Heart left ventricle (tissue), 16 donors: ENCODE results near the gene MX2. TPM values are rescaled to one million over a fixed set of nuclear protein-coding genes. Genes with fewer than 3 reads are reported as not detected.

Source experiments
- ATAC-seq, 4 donors: fragments of 200-7000 bp; cut with Tn5 transposase; one replicate each; pipeline ENCODE4 v1.9.1; 2020 to 2022; ENCODE audit warnings: moderate library complexity in 4 of 4, mild to moderate bottlenecking in 3 of 4, moderate number of reproducible peaks in 1 of 4
- DNase-seq, 5 donors: peaks; one replicate each; pipeline ENCODE4 v3.0.0-alpha.2; 2020
- H3K27ac ChIP-seq, 12 donors: fragments of 200-600 bp; sonication (generic) in 4 of 12; one replicate each; pipeline versions ENCODE4 v1.5.0 to v1.8.0; 2016 to 2022; ENCODE audit warnings: mild to moderate bottlenecking in 2 of 12
- H3K27me3 ChIP-seq, 9 donors: fragments of 200-600 bp; sonication (generic) in 2 of 9; one replicate each; pipeline versions ENCODE4 v1.5.1 to v1.8.0; 2016 to 2022; ENCODE audit warnings: mild to moderate bottlenecking in 3 of 9
- H3K36me3 ChIP-seq, 9 donors: fragments of 200-600 bp; sonication (generic) in 2 of 9; one replicate each; pipeline versions ENCODE4 v1.5.0 to v1.8.0; 2018 to 2022; ENCODE audit warnings: mild to moderate bottlenecking in 2 of 9
- H3K4me1 ChIP-seq, 12 donors: fragments of 200-600 bp; sonication (generic) in 4 of 12; one replicate each; pipeline versions ENCODE4 v1.5.0 to v1.8.0; 2016 to 2022; ENCODE audit warnings: mild to moderate bottlenecking in 3 of 12
- H3K4me3 ChIP-seq, 12 donors: fragments of 200-600 bp; sonication (generic) in 4 of 12; one replicate each; pipeline versions ENCODE4 v1.5.0 to v1.8.0; 2017 to 2022; ENCODE audit warnings: mild to moderate bottlenecking in 9 of 12, moderate library complexity in 4 of 12
- H3K9me3 ChIP-seq, 12 donors: fragments of 200-600 bp; sonication (generic) in 4 of 12; one replicate each; pipeline versions ENCODE4 v1.5.0 to v1.8.0; 2016 to 2022; ENCODE audit warnings: mild to moderate bottlenecking in 1 of 12
- POLR2A ChIP-seq, 2 donors: fragments of 450-650 bp; IDR thresholded peaks; one replicate each; pipeline ENCODE4 v1.6.1; 2017; ENCODE audit warnings: antibody characterized with exemption in 2 of 2, mild to moderate bottlenecking in 2 of 2, moderate library complexity in 2 of 2
- WGBS, 4 donors: extraction: QIAGEN DNeasy Blood & Tissue Kit in 2 of 4; methylation state at CpG; one replicate each; pipeline versions ENCODE4 v1.1.5 to v1.1.7; 2013 to 2018; 5-methylcytosine and 5-hydroxymethylcytosine counted together
- intact Hi-C, 10 donors: fragments of 100-400 bp; cut with DNase I; formaldehyde crosslinking; loops; one replicate each; pipeline versions ENCODE4 v1.11.1 to v1.14.2; 2022
- polyA plus RNA-seq, 2 donors: library from polyadenylated mRNA; stranded (reverse); fragments of 200-250 nt; gene quantifications; one replicate each; pipeline ENCODE4 v1.2.3, GENCODE V29; 2013
- total RNA-seq, 9 donors: library from RNA; depleted of rRNA in 2 of 9; stranded (reverse); fragments of >200 nt in 2 of 9; fragmentation: NEBNext Ultra II Directional in 3 of 9; extraction: Animal tissue kit (Norgen Biotek cat#: 25700) in 3 of 9; gene quantifications; one replicate each; pipeline versions ENCODE4 v1.1.0 to v1.2.4, GENCODE V29; 2016 to 2023
- TF ChIP-seq, protein P1 (sequence below), 12 donors: fragments of 200-600 bp; sonication (generic) in 4 of 12; IDR thresholded peaks; one replicate each; pipeline versions ENCODE4 v1.5.0 to v1.8.0; 2018 to 2022; ENCODE audit warnings: antibody characterized with exemption in 12 of 12, mild to moderate bottlenecking in 5 of 12
- donor health status: ischemic (EF 13 %, LVEDD 7.1; RV severe dilation, severe dysfunction).
- donor health status: healthy with polysubstance abuse.
- donor health status: DM: no; HTN: yes; CAD: no.
- donor health status: DM: no; HTN: no; CAD: no.
- donor health status: ischemic (EF 25% LVEDD 6.9; RV normal size, moderate dysfunction).
- donor health status: ischemic (EF 25% LVEDD 5.7; RV mildly dilated, moderate dysfunction).
- donor health status: healthy.
- donor health status: DM: yes; HTN: yes; CAD: no.
- donor health status: ischemic (EF 35%, LVEDD 5.7; RV mildly dilated, moderate dysfunction).
- donor health status: nonischemic (EF 11% LVEDD 7.7; RV severe dilation, severe dysfunction).
- donor health status: DM: yes; HTN: yes; CAD: no.
- donor health status: PGD.
- donor health status: ischemic (EF 29% LVEDD 5.4; RV normal size, mild dysfunction).
- donor health status: nonischemic (EF 23%, LVEDD 6.1; RV moderate dilation, normal function).

Gene MX2
- total and polyA plus RNA-seq, 11 donors, result 3.2 to 23.3 (median 5.7) TPM

DNA sequence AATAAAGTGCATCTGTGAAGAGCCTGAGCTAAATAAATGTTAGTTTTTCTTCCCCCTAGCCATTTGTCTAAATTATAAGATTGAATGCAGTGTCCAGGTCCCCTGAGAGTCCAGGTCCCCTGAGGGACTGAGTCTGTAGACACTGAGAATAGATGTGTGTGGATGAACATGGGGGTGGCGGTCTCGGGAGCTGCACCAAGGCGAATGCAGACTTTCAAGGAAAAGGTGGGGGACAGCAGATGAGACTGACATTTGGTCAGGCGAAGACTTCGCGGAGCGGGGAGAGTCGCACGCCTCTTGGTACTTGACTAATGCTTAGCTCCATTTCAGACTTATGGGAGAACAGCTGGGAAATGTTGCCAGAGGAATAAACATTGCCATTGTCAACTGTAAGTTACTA is 17.7 kb upstream of the MX2 start:
- WGBS, 4 donors, result 80 to 93% (median 91%) methylated on average over 9 of the region's 9 CpGs

DNA sequence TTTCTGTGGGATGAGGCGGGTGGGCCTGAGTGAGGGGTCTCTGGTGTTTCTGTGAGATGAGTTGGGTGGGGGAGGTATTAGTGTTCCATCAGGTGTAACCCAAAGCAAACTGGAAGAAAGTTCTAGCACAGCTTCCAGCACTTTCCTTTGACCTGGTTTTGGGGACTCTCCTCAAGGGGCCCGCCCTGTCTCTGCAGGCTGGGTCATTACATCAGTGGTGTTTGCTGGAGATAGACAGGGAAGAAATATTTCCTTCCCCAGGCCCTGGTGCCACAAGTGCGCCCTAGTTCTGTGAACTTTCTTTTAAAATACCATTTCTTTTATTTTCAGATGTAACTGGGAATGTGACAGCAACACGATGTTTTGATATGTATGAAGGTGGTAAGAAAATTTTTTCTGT is 16.5 kb upstream of the MX2 start:
- H3K9me3 ChIP-seq, result peaks cover 0 to 10% (median 0%) of the 10 kb centered on the region in 12 donors
- DNase-seq (no peak), ATAC-seq (no peak)
- no peaks in the 10 kb centered on the region for H3K36me3 ChIP-seq
- no peaks in the 10 kb centered on the region for H3K4me1 ChIP-seq
- no peak overlapping the region for H3K27ac ChIP-seq
- WGBS, 4 donors, result 93 to 96% (median 93%) methylated on average over 4 of the region's 4 CpGs
- intact Hi-C loops, result no loop called here
- TF ChIP-seq, protein P1, sequence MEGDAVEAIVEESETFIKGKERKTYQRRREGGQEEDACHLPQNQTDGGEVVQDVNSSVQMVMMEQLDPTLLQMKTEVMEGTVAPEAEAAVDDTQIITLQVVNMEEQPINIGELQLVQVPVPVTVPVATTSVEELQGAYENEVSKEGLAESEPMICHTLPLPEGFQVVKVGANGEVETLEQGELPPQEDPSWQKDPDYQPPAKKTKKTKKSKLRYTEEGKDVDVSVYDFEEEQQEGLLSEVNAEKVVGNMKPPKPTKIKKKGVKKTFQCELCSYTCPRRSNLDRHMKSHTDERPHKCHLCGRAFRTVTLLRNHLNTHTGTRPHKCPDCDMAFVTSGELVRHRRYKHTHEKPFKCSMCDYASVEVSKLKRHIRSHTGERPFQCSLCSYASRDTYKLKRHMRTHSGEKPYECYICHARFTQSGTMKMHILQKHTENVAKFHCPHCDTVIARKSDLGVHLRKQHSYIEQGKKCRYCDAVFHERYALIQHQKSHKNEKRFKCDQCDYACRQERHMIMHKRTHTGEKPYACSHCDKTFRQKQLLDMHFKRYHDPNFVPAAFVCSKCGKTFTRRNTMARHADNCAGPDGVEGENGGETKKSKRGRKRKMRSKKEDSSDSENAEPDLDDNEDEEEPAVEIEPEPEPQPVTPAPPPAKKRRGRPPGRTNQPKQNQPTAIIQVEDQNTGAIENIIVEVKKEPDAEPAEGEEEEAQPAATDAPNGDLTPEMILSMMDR (IDR thresholded peaks at IDR 0.05), result no peak
- TF ChIP-seq POLR2A (IDR thresholded peaks at IDR 0.05), result no peak
- H3K4me3 ChIP-seq, result no peak overlapping the region
- H3K27me3 ChIP-seq, result peaks cover 0 to 7% (median 0%) of the 10 kb centered on the region in 9 donors

More for the DNA sequence above, 17.7 kb upstream of the MX2 start:
- no peak overlapping the region for H3K27ac ChIP-seq
- TF ChIP-seq, protein P1 (IDR thresholded peaks at IDR 0.05), result no peak
- TF ChIP-seq POLR2A (IDR thresholded peaks at IDR 0.05), result no peak
- H3K27me3 ChIP-seq, result peaks cover 0 to 7% (median 0%) of the 10 kb centered on the region in 9 donors
- H3K4me1 ChIP-seq, result no peaks in the 10 kb centered on the region
- ATAC-seq (no peak), DNase-seq (no peak)
- no peak overlapping the region for H3K4me3 ChIP-seq
- H3K9me3 ChIP-seq, result peaks cover 0 to 10% (median 0%) of the 10 kb centered on the region in 12 donors
- intact Hi-C loops, result no loop called here
- H3K36me3 ChIP-seq, result no peaks in the 10 kb centered on the region

DNA sequence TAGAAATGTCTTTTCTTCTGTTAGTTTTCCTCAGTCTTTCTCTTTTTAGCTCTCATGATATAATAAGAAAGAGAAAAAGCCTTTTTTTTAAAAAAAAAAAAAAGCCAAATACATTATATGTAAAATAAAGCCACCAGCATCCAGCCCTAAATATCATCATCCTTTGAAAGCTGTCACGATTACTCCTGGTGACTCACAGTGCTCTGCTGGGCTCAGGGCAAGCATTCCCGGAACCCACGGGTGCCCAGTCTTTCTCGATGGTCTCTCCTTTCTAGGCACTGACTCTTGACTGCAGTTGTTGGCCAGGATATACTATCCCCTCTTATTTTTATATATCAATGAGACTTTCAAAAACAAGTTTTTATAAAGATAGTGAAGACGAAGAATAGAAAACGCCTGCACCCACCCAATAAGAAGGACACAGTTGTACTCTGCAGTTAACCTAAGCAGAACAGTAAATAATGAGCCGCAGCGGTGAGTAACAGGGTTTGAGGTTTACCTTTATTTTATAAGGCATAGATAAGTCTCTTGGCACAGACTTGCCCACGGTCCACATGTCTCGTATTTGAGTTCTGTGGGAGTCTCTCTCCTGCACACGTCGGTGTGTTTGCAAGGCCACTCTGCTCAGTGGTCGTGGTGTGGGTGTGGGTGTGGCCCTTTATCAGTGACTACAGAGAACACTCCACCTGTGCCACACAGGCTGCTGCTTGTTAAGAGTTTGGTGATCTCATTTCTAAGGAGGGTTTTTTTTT is 15.7 kb upstream of the MX2 start:
- Histone ChIP-seq H3K9me3 (peaks cover 0 to 10% (median 0%) of the 10 kb centered on the region in 12 donors), H3K4me1 (no peaks in the 10 kb centered on the region), H3K36me3 (no peaks in the 10 kb centered on the region), H3K4me3 (no peak overlapping the region), H3K27me3 (peaks cover 0 to 7% (median 0%) of the 10 kb centered on the region in 9 donors), H3K27ac (no peak overlapping the region)
- 82 to 89% (median 86%) methylated on average over 13 of the region's 13 CpGs for WGBS, 4 donors
- ATAC-seq (no peak), DNase-seq (no peak)
- TF ChIP-seq, protein P1 (IDR thresholded peaks at IDR 0.05), result no peak
- TF ChIP-seq POLR2A (IDR thresholded peaks at IDR 0.05), result no peak
- intact Hi-C loops, result no loop called here

DNA sequence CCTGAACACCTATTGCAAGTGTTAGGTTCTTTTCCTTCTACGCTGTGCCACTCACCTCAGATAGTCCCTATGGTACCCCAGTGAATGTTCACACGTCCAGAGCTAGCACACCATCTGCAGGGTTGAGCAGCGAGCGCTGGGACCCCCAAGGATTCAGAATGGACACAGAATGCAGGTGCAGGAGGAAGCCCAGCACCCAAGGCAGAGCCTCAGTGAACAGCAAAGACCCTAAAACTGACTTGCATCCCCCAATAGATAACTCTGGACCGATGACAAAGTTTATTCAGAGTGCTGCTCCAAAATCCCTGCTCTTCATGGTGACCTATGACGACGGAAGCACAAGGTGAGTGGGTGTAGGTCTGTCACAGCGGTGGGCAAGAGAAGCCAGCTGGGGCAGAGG is 15.1 kb upstream of the MX2 start:
- H3K9me3 ChIP-seq, result peaks cover 0 to 10% (median 0%) of the 10 kb centered on the region in 12 donors
- no peak for DNase-seq
- H3K36me3 ChIP-seq, result no peaks in the 10 kb centered on the region
- H3K27me3 ChIP-seq, result peaks cover 0 to 6% (median 0%) of the 10 kb centered on the region in 9 donors
- H3K27ac ChIP-seq, result no peak overlapping the region
- intact Hi-C loops, result no loop called here
- TF ChIP-seq, protein P1 (IDR thresholded peaks at IDR 0.05), result no peak
- no peak for TF ChIP-seq POLR2A (IDR thresholded peaks at IDR 0.05)
- H3K4me1 ChIP-seq, result no peaks in the 10 kb centered on the region
- WGBS, 4 donors, result 85 to 90% (median 88%) methylated on average over 8 of the region's 8 CpGs
- ATAC-seq, result no peak
- no peak overlapping the region for H3K4me3 ChIP-seq
